H1 (cell line): ENCODE results near the gene RPA3. TPM values are rescaled to one million over a fixed set of nuclear protein-coding genes. Genes with fewer than 3 reads are reported as not detected.

ENCODE experiments used
- CTCF ChIA-PET: fragments of 300-600 bp; sonication (Branson Sonifier 250); formaldehyde crosslinking; loops from one replicate; lab custom pipeline; 2021; ENCODE audit not compliant: partially characterized antibody; lab: Charles Lee
- POLR2A ChIA-PET: fragments of 300-600 bp; sonication (Branson Sonifier 250); formaldehyde crosslinking; loops from one replicate; lab custom pipeline; 2021; ENCODE audit warnings: inconsistent platforms; ENCODE audit not compliant: partially characterized antibody; lab: Charles Lee
- DNase-seq, 2 experiments: peaks; one replicate each; pipeline versions ENCODE4 v3.0.0 to v3.0.0-alpha.2; 2010 to 2022; ENCODE audit warnings: low spot score in 2 of 2, low read depth in 1 of 2, mixed read lengths in 1 of 2
- FAIRE-seq: peaks from 2 replicates; lab custom pipeline; 2011; peaks lifted over from hg19 to GRCh38; lab: Jason Lieb, UNC
- H2AFZ ChIP-seq: 2 replicates; pipeline ENCODE4 v1.8.1; 2012; ENCODE audit warnings: low read length, inconsistent platforms
- H2AK5ac ChIP-seq: 2 replicates; pipeline ENCODE4 v1.6.1; 2013; ENCODE audit warnings: low read depth, low read length
- H2BK120ac ChIP-seq: replicated peaks from 2 replicates; pipeline ENCODE3; 2013; ENCODE audit warnings: low read depth, low read length, inconsistent platforms
- H2BK12ac ChIP-seq: 2 replicates; pipeline ENCODE4 v1.6.1; 2013; ENCODE audit warnings: low read depth, low read length
- H2BK15ac ChIP-seq: 2 replicates; pipeline ENCODE4 v1.6.1; 2013; ENCODE audit warnings: low read length
- H2BK20ac ChIP-seq: 2 replicates; pipeline ENCODE4 v1.6.1; 2013; ENCODE audit warnings: low read length
- H2BK5ac ChIP-seq: 2 replicates; pipeline ENCODE4 v1.6.1; 2013; ENCODE audit warnings: low read depth, low read length
- H3K14ac ChIP-seq: 2 replicates; pipeline ENCODE4 v1.6.1; 2013; ENCODE audit warnings: inconsistent platforms; ENCODE audit not compliant: insufficient read length
- H3K18ac ChIP-seq: 2 replicates; pipeline ENCODE4 v1.6.1; 2013; ENCODE audit warnings: low read length; ENCODE audit errors: extremely low read depth
- H3K23ac ChIP-seq: 2 replicates; pipeline ENCODE4 v1.6.1; 2013; ENCODE audit warnings: inconsistent platforms; ENCODE audit not compliant: insufficient read length
- H3K23me2 ChIP-seq: 2 replicates; pipeline ENCODE4 v1.6.1; 2013; ENCODE audit warnings: low read depth, low read length
- H3K27ac ChIP-seq: 2 replicates; pipeline ENCODE4 v1.6.1; 2011; ENCODE audit warnings: low read depth, low read length, inconsistent platforms
- H3K27me3 ChIP-seq, 4 experiments: replicated peaks in 1 of 4; 1 replicate in 1 of 4; 2 replicates in 3 of 4; pipeline versions ENCODE4 v1.6.1 to v1.8.1; 2011 to 2013; ENCODE audit warnings: low read length in 3 of 4, mild to moderate bottlenecking in 3 of 4, inconsistent platforms in 2 of 4, mixed read lengths in 2 of 4, moderate library complexity in 1 of 4; ENCODE audit not compliant: control insufficient read depth in 3 of 4, insufficient read depth in 3 of 4; ENCODE audit errors: extremely low read depth in 1 of 4
- H3K36me3 ChIP-seq, 4 experiments: 2 replicates each; pipeline versions ENCODE4 v1.6.1 to v1.8.1; 2011 to 2013; ENCODE audit warnings: mild to moderate bottlenecking in 4 of 4, low read length in 3 of 4, moderate library complexity in 2 of 4, control low read depth in 1 of 4, inconsistent platforms in 1 of 4; ENCODE audit not compliant: insufficient read depth in 4 of 4, control insufficient read depth in 2 of 4
- H3K4ac ChIP-seq: replicated peaks from 2 replicates; pipeline ENCODE3; 2013; ENCODE audit warnings: low read length, low read depth, mixed read lengths, inconsistent platforms; ENCODE audit not compliant: insufficient read length
- H3K4me1 ChIP-seq, 4 experiments: replicated peaks in 1 of 4; 1 replicate in 1 of 4; 2 replicates in 3 of 4; pipeline versions ENCODE4 v1.6.1 to v1.8.1; 2011 to 2013; ENCODE audit warnings: low read length in 3 of 4, inconsistent platforms in 2 of 4, mixed read lengths in 1 of 4; ENCODE audit not compliant: insufficient read depth in 4 of 4, control insufficient read depth in 3 of 4
- H3K4me2 ChIP-seq, 2 experiments: 2 replicates each; pipeline versions ENCODE4 v1.6.1 to v1.8.1; 2011 to 2013; ENCODE audit warnings: low read depth in 2 of 2, low read length in 2 of 2, control low read depth in 1 of 2, inconsistent platforms in 1 of 2, mild to moderate bottlenecking in 1 of 2; ENCODE audit not compliant: insufficient read depth in 1 of 2
- H3K4me3 ChIP-seq, 4 experiments: fragments of 200-600, 300-600 bp in 1 of 4; sonication (generic), shearing (Covaris generic), sonication (Bioruptor Twin) in 1 of 4; 2 replicates each; pipeline versions ENCODE4 v1.5.1 to v1.8.1; 2011 to 2016; ENCODE audit warnings: low read length in 4 of 4, low read depth in 3 of 4, control low read depth in 2 of 4, inconsistent platforms in 2 of 4, mild to moderate bottlenecking in 2 of 4, mixed read lengths in 1 of 4, moderate library complexity in 1 of 4; ENCODE audit not compliant: insufficient read depth in 2 of 4; ENCODE audit errors: extremely low read depth in 1 of 4
- H3K56ac ChIP-seq: replicated peaks from 2 replicates; pipeline ENCODE3; 2013; ENCODE audit warnings: low read depth, mild to moderate bottlenecking, mixed read lengths, low read length, inconsistent platforms; ENCODE audit not compliant: insufficient read length
- H3K79me1 ChIP-seq: 2 replicates; pipeline ENCODE4 v1.6.1; 2013; ENCODE audit warnings: low read depth, low read length, control low read depth
- H3K79me2 ChIP-seq, 2 experiments: 2 replicates each; pipeline versions ENCODE4 v1.6.1 to v1.8.1; 2012 to 2013; ENCODE audit warnings: low read length in 2 of 2, mild to moderate bottlenecking in 2 of 2, inconsistent platforms in 1 of 2; ENCODE audit not compliant: insufficient read depth in 2 of 2, control insufficient read depth in 1 of 2
- H3K9ac ChIP-seq, 4 experiments: replicated peaks in 1 of 4; 1 replicate in 1 of 4; 2 replicates in 3 of 4; pipeline versions ENCODE4 v1.6.1 to v1.8.1; 2011 to 2013; ENCODE audit warnings: low read depth in 3 of 4, low read length in 3 of 4, control low read depth in 2 of 4, mild to moderate bottlenecking in 2 of 4, moderate library complexity in 2 of 4, inconsistent platforms in 1 of 4; ENCODE audit errors: extremely low read depth in 1 of 4
- H3K9me3 ChIP-seq, 2 experiments: 2 replicates each; pipeline versions ENCODE4 v1.6.1 to v1.8.1; 2012 to 2013; ENCODE audit warnings: mild to moderate bottlenecking in 2 of 2, moderate library complexity in 2 of 2, control low read depth in 1 of 2, inconsistent platforms in 1 of 2, low read depth in 1 of 2, low read length in 1 of 2, mixed read lengths in 1 of 2; ENCODE audit not compliant: insufficient read depth in 2 of 2
- H4K20me1 ChIP-seq, 2 experiments: replicated peaks in 1 of 2; 2 replicates each; pipeline versions ENCODE3 to v1.8.1; 2011 to 2013; ENCODE audit warnings: inconsistent platforms in 2 of 2, low read length in 2 of 2, mild to moderate bottlenecking in 1 of 2; ENCODE audit not compliant: insufficient read depth in 2 of 2, control insufficient read depth in 1 of 2
- H4K5ac ChIP-seq: 2 replicates; pipeline ENCODE4 v1.6.1; 2013; ENCODE audit warnings: low read length, low read depth, mixed read lengths, inconsistent platforms; ENCODE audit not compliant: insufficient read length
- H4K8ac ChIP-seq: 2 replicates; pipeline ENCODE4 v1.8.0; 2013; ENCODE audit warnings: mild to moderate bottlenecking, moderate library complexity, low read length, inconsistent platforms; ENCODE audit not compliant: insufficient read depth; ENCODE audit errors: extremely low read depth
- H4K91ac ChIP-seq: replicated peaks from 2 replicates; pipeline ENCODE3; 2013; ENCODE audit warnings: low read length, mixed read lengths, inconsistent platforms; ENCODE audit not compliant: insufficient read length
- CREB1 ChIP-seq: IDR thresholded peaks from 2 replicates; pipeline ENCODE4 v1.6.1; 2012; ENCODE audit warnings: inconsistent platforms
- GABPA ChIP-seq: IDR thresholded peaks from 2 replicates; pipeline ENCODE4 v1.6.1; 2011; ENCODE audit warnings: mild to moderate bottlenecking, low read length, moderate library complexity, borderline replicate concordance; ENCODE audit not compliant: insufficient read depth
- JUND ChIP-seq: IDR thresholded peaks from 2 replicates; pipeline ENCODE4 v1.6.1; 2011; ENCODE audit warnings: mild to moderate bottlenecking, improper control_type of control experiment, low read length
- KDM4A ChIP-seq: IDR thresholded peaks from one replicate; pipeline ENCODE4 v1.7.1; 2012; ENCODE audit warnings: low read depth, mild to moderate bottlenecking, moderate library complexity, low read length, inconsistent platforms; ENCODE audit not compliant: severe bottlenecking
- SP4 ChIP-seq: IDR thresholded peaks from 2 replicates; pipeline ENCODE4 v1.6.1; 2012; ENCODE audit warnings: low read length, inconsistent platforms
- SUZ12 ChIP-seq: fragments of 200-600 bp; sonication (generic); IDR thresholded peaks from 2 replicates; pipeline ENCODE4 v1.6.1; 2012; ENCODE audit warnings: mild to moderate bottlenecking, inconsistent platforms, low read length, moderate library complexity, mixed read lengths
- WGBS, 2 experiments: shearing (Covaris generic) in 1 of 2; methylation state at CpG; one replicate each; pipeline versions ENCODE4 v1.1.6 to v1.1.7; 2013 to 2015; ENCODE audit warnings: low lambda C conversion rate in 2 of 2, mixed read lengths in 2 of 2, inconsistent platforms in 1 of 2, low coverage in 1 of 2, missing lambda C conversion rate in 1 of 2; ENCODE audit not compliant: insufficient replicate concordance in 2 of 2, insufficient coverage in 1 of 2, insufficient read length in 1 of 2; ENCODE audit errors: extremely low coverage in 1 of 2, missing lambda C conversion rate in 1 of 2; 5-methylcytosine and 5-hydroxymethylcytosine counted together
- polyA plus RNA-seq, 7 experiments: library from polyadenylated mRNA; depleted of rRNA in 3 of 7; stranded (reverse) in 5 of 7; unstranded in 2 of 7; fragments of >200 nt in 5 of 7; fragments of 200-250 nt in 2 of 7; gene quantifications; 1 replicate in 5 of 7; 2 replicates in 1 of 7; 4 replicates in 1 of 7; pipeline versions ENCODE4 v1.2.1 to v1.2.3, GENCODE V29; 2011 to 2013; ENCODE audit warnings: missing spikeins in 2 of 7, mixed read lengths in 2 of 7
- total RNA-seq: library from RNA; stranded (reverse); fragmentation: NEBNext Ultra II Directional; extraction: Animal tissue kit (Norgen Biotek cat#: 25700); gene quantifications from 2 replicates; pipeline ENCODE4 v1.2.1, GENCODE V29; 2021

RPA3 gene
- total and polyA plus RNA-seq, 2 of the 8 experiments (the other 6 are each of a cell fraction or from before 2014, with no cell fraction given), result 60.2 to 105 TPM

GRCh38 chr7:7664291-7664690 lies 54.1 kb downstream of the RPA3 start:
- H2BK12ac ChIP-seq, result no peak overlapping the region
- no peak overlapping the region for H3K14ac ChIP-seq
- no peak overlapping the region for H3K56ac ChIP-seq
- POLR2A ChIA-PET, result no interaction called here
- no peak overlapping the region for H4K91ac ChIP-seq
- H3K4me3 ChIP-seq, result no peak overlapping the region
- H3K4me2 ChIP-seq, result no peak overlapping the region
- CTCF ChIA-PET, result interaction anchor here (1.0 kb wide), 2 partner anchors 371 to 1538 kb away, joined by 3 to 4 read pairs; no protein-coding TSS in a partner anchor
- no peak overlapping the region for H2BK20ac ChIP-seq
- no peaks in the 10 kb centered on the region for H3K27me3 ChIP-seq
- H3K18ac ChIP-seq, result no peak overlapping the region
- H2BK5ac ChIP-seq, result no peak overlapping the region
- no peak overlapping the region for H3K4ac ChIP-seq
- H3K79me2 ChIP-seq, result no peaks in the 10 kb centered on the region; a peak in 1 of 4 replicates
- H2BK120ac ChIP-seq, result no peak overlapping the region
- no peak overlapping the region for H2AK5ac ChIP-seq
- no peak overlapping the region for H3K9ac ChIP-seq
- no peak overlapping the region for H2AFZ ChIP-seq
- H2BK15ac ChIP-seq, result no peak overlapping the region
- H4K20me1 ChIP-seq, result no peaks in the 10 kb centered on the region
- DNase-seq (no peak), FAIRE-seq (no peak)
- H3K79me1 ChIP-seq, result no peaks in the 10 kb centered on the region
- H4K8ac ChIP-seq, result no peak overlapping the region
- H3K4me1 ChIP-seq, result no peaks in the 10 kb centered on the region
- TF ChIP-seq KDM4A, result no peak
- no peak for TF ChIP-seq SP4
- TF ChIP-seq GABPA, result no peak
- no peak for TF ChIP-seq CREB1
- no peak for TF ChIP-seq JUND
- TF ChIP-seq SUZ12, result no peak
- no peak overlapping the region for H4K5ac ChIP-seq
- no peak overlapping the region for H3K27ac ChIP-seq
- no peak overlapping the region for H3K23ac ChIP-seq
- no peaks in the 10 kb centered on the region for H3K23me2 ChIP-seq
- H3K36me3 ChIP-seq, result no peaks in the 10 kb centered on the region
- no peaks in the 10 kb centered on the region for H3K9me3 ChIP-seq
- 92 to 100% methylated on average over 1 to 3 of the region's 3 CpGs for WGBS, 2 experiments
